T-helper 1 cell treated with Interleukin-12 subunit alpha and Interleukin-12 subunit beta and Interleukin-4 antibody, amounts not matched to agents 30 μg/mL and 1 μg/mL, for 36 hours (primary cell): ENCODE measurements around the gene ACTRT2.

Experiments
- H3K27ac Mint-ChIP-seq: one replicate; pipeline ENCODE4 v1.8.0; 2021; ENCODE audit warnings: mild to moderate bottlenecking, mixed read lengths
- H3K27me3 Mint-ChIP-seq: one replicate; pipeline ENCODE4 v1.8.0; 2021; ENCODE audit warnings: low read depth, mixed read lengths
- H3K36me3 Mint-ChIP-seq: one replicate; pipeline ENCODE4 v1.8.0; 2021; ENCODE audit warnings: low read depth, mixed read lengths
- H3K4me1 Mint-ChIP-seq: one replicate; pipeline ENCODE4 v1.8.0; 2021; ENCODE audit warnings: low read depth, mixed read lengths
- H3K4me3 Mint-ChIP-seq: one replicate; pipeline ENCODE4 v1.8.0; 2021; ENCODE audit warnings: mild to moderate bottlenecking, moderate library complexity, mixed read lengths
- H3K9me3 Mint-ChIP-seq: one replicate; pipeline ENCODE4 v1.8.0; 2021; ENCODE audit warnings: mixed read lengths

The ACTRT2 gene

DNA sequence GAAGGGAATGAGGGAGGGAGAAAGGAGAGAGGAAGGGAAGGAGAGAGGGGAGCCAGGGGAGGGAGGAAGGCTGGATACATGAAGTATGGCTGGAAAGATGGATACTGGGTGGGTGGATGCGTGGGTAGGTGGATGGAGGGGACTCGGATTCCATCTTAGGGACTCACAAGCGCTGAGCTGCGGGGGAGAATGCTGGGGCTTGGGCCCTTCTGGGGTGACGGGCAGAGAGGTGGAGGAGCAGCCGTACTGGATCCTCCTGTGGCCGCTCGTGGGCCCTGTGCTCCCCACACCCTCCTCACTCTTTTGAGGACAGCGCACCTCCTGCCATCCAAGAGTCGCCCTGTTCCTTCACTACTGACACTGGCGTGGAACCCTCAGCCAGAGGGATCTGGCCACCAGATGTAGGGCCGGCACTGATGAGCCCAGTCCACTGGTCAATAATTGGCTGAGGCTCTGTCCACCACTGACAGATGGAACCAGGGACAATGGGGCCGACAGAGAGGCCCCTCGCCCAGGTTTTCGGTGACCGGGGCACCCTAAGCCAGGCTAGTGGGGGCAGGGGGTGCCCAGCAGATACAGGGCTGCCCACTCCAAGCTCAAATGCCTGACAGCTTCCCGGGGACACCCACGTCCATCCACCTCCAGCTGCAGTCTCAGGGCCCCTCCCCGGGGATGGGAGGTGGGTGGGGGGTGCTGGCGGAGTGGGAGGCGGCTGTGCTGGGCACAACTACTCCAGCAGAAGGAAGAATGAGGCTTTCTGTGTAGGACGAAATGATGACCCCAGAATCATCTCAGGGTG, 4.4 kb upstream of the ACTRT2 start:
- Mint-ChIP-seq H3K4me1 (no peaks in the 10 kb centered on the region), H3K36me3 (no peaks in the 10 kb centered on the region), H3K9me3 (no peaks in the 10 kb centered on the region), H3K27me3 (no peaks in the 10 kb centered on the region), H3K27ac (no peak overlapping the region), H3K4me3 (no peak overlapping the region)

DNA sequence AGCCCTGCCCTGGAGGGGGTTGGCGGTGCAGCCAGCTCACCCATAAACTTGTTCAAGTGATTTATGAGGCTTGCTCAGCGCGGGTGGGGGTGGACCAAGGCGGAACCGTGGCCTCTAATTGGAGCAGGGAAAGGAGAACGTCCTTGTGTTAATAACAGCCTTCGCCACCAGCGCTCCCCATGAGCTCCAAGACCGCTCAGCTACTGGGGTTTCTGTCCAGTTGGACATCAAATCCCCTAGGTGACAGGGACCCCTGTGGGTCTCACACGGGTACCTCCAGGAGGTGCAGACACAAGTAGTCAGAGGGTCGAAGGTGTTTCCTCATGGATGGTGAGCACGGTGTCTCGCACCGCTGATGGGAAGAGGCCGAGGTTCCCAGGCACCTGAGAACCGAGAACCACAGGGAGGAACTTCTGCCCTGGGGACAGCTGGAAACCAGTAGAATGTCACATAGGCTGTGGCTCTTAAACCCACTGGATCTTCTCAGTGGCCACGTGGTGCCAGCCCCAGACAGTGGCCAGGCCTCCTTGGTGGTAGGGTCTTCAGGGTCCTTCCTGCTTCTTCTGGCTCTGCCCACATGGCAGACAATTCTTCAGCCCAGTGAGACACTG, 3.7 kb upstream of the ACTRT2 start:
- Mint-ChIP-seq H3K27ac (no peak overlapping the region), H3K4me3 (no peak overlapping the region), H3K36me3 (no peaks in the 10 kb centered on the region), H3K27me3 (no peaks in the 10 kb centered on the region), H3K9me3 (no peaks in the 10 kb centered on the region), H3K4me1 (no peaks in the 10 kb centered on the region)

DNA sequence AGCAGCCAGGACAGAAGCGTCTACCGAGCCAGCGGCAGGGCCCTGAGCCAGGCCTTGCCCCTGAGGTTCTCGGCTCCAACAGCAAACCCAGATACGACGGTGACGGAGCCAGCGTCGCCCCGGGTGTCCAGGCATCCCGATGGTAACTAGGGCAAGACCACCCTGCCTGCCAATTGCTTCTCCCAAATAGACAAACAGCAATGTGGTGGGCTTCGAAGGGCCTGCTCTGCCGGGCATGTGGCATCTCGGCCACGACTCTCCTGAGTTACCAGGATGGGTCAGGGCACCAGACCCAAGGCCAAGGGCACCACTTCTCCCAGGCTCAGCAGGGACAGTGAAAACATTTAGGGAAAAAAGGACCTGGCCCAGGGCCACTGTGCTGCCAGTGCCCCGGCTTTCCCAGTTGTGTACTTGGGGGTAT, 3.2 kb upstream of the ACTRT2 start:
- Mint-ChIP-seq H3K36me3 (no peaks in the 10 kb centered on the region), H3K4me1 (no peaks in the 10 kb centered on the region), H3K9me3 (no peaks in the 10 kb centered on the region), H3K27ac (no peak overlapping the region), H3K4me3 (no peak overlapping the region), H3K27me3 (no peaks in the 10 kb centered on the region)

DNA sequence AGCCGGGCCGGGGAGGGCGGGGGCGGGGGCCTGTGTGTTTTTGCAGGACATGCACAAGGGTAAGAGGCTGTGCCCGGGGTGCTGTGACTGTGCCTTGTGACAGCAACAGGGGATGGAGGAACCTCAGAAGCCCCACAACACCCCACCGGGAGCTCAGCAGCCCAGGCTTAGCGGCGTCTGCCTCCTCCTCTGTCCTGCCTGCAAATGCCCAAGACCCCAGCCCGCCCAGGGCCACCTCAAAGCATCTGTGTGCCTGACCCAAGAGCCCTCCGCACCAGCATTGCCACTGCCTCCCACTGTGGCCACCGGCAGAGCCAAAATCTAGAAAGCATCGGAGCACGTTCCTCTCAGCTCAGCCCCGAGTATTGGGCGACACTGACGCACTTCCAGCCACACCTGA, 2.7 kb upstream of the ACTRT2 start:
- no peaks in the 10 kb centered on the region for H3K4me1 Mint-ChIP-seq
- H3K9me3 Mint-ChIP-seq: no peaks in the 10 kb centered on the region
- H3K36me3 Mint-ChIP-seq: no peaks in the 10 kb centered on the region
- no peak overlapping the region for H3K4me3 Mint-ChIP-seq
- no peaks in the 10 kb centered on the region for H3K27me3 Mint-ChIP-seq
- no peak overlapping the region for H3K27ac Mint-ChIP-seq

DNA sequence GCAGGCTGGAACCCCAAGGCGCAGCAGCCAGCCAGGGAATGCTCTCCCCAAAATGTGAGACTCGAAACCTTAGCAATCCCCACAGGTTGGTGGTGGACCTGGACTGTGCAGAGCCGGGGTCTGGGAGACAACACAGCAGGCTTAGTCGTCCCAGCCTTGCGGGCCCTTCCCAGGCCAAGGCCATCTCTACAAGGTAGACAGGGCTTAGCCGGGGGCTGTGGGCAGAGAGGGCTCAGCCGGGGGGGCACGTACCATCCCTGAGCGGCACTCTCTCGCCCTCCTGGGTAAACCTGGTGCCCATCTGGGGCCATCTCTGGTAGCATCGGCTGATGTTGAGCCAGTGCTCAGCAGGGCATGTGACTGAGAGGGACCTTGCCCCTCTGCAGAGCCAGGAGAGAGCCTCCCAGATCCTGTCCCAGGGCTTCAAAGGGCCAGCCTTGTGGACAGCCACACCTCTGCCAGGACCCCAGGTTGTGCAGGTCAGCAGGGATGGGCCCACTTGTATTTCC, 2.2 kb upstream of the ACTRT2 start:
- Mint-ChIP-seq H3K4me1 (no peaks in the 10 kb centered on the region), H3K4me3 (no peak overlapping the region), H3K9me3 (no peaks in the 10 kb centered on the region), H3K36me3 (no peaks in the 10 kb centered on the region), H3K27ac (no peak overlapping the region), H3K27me3 (no peaks in the 10 kb centered on the region)

DNA sequence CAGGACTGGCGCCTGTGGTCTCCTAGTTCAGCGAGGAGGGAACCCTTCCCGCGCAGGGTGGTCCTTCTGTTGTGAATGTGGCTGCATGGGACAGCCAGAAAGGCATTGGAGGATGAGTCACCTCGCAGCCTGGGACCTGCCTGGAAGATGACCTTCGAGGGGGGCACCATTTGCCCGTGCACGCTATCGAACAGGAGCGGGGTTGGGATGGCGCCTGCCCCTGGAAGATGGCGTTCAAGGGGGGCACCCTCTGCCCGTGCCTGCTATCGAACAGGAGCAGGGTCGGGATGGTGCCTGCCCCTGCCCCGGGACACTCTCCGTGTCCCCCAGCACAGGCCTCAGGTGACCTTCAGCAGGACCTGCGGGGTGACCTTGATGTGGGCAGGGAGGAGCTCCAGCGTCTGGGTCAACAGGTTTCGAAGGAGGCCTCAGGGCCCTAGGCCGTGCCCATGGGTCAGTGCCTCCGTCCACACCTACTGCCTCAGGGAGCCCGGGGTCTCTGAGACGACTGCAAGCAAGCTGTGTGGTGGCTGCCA, 1.7 kb upstream of the ACTRT2 start:
- Mint-ChIP-seq H3K9me3 (no peaks in the 10 kb centered on the region), H3K36me3 (no peaks in the 10 kb centered on the region), H3K27ac (no peak overlapping the region)

DNA sequence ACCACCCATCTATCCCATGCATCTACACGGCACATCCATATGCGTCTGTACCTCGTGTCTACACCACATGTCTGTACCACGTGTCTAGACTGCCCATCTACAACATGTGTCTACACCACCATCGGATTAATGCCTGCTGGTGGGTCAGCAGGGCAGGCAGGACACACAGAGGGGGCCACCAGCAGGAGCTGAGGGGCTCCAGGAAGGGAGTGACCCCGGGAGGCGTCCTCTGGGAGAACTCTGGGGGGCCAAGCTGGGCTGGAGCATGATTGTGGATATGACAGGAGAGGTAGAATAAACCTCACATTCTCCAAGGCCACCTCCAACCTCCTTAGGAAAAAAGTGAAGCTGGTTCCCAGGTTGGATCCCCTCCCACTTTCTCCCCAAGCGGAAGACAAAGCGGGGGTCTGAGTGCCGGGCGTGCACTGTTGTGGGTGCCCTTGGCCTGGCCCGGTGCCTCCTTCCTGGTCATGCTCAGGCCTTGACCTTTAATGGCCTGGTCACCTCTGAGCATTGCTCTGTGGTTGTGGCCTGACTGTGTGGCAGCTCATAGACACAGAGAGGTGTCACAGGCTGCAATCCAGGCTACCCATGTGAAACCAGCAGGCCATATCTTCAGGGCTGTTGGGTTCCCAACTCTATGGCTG, 881 bp upstream of the ACTRT2 start:
- Mint-ChIP-seq H3K27ac (no peak overlapping the region), H3K27me3 (no peaks in the 10 kb centered on the region), H3K36me3 (no peaks in the 10 kb centered on the region), H3K4me3 (no peak overlapping the region), H3K9me3 (no peaks in the 10 kb centered on the region), H3K4me1 (no peaks in the 10 kb centered on the region)

More for the DNA sequence above, 1.7 kb upstream of the ACTRT2 start:
- no peaks in the 10 kb centered on the region for H3K4me1 Mint-ChIP-seq
- no peaks in the 10 kb centered on the region for H3K27me3 Mint-ChIP-seq
- H3K4me3 Mint-ChIP-seq: no peak overlapping the region

DNA sequence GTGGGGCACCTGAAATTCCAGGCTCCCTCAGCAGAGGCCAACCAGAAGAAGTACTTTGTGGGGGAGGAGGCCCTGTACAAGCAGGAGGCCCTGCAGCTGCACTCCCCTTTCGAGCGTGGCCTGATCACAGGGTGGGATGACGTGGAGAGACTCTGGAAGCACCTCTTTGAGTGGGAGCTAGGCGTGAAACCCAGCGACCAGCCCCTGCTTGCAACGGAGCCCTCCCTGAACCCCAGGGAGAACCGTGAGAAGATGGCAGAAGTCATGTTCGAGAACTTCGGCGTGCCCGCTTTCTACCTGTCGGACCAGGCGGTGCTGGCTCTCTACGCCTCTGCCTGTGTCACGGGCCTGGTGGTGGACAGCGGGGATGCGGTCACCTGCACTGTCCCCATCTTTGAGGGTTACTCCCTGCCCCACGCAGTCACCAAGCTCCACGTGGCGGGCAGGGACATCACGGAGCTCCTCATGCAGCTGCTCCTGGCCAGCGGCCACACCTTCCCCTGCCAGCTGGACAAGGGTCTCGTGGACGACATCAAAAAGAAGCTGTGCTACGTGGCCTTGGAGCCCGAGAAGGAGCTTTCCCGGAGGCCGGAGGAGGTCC, 634 bp downstream of the ACTRT2 start:
- no peaks in the 10 kb centered on the region for H3K27me3 Mint-ChIP-seq
- no peaks in the 10 kb centered on the region for H3K9me3 Mint-ChIP-seq
- no peaks in the 10 kb centered on the region for H3K4me1 Mint-ChIP-seq
- H3K27ac Mint-ChIP-seq: no peak overlapping the region
- no peak overlapping the region for H3K4me3 Mint-ChIP-seq
- no peaks in the 10 kb centered on the region for H3K36me3 Mint-ChIP-seq

DNA sequence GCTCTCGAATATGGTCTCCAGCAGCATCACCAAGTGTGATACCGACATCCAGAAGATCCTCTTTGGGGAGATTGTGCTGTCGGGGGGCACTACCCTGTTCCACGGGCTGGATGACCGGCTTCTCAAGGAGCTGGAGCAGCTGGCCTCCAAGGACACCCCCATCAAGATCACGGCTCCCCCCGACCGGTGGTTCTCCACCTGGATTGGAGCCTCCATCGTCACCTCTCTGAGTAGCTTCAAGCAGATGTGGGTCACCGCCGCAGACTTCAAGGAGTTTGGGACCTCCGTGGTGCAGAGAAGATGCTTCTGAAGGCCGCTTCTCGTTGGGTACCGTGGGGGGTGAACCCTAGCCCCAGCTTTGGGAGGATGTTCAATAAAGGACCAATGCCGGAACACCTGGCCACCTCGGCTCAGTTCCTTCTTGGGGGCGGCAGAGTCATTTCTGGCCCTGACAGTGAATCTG, 1.3 kb downstream of the ACTRT2 start:
- H3K36me3 Mint-ChIP-seq: no peaks in the 10 kb centered on the region
- H3K27ac Mint-ChIP-seq: no peak overlapping the region
- H3K4me1 Mint-ChIP-seq: no peaks in the 10 kb centered on the region
- H3K9me3 Mint-ChIP-seq: no peaks in the 10 kb centered on the region
- no peaks in the 10 kb centered on the region for H3K27me3 Mint-ChIP-seq
- no peak overlapping the region for H3K4me3 Mint-ChIP-seq

DNA sequence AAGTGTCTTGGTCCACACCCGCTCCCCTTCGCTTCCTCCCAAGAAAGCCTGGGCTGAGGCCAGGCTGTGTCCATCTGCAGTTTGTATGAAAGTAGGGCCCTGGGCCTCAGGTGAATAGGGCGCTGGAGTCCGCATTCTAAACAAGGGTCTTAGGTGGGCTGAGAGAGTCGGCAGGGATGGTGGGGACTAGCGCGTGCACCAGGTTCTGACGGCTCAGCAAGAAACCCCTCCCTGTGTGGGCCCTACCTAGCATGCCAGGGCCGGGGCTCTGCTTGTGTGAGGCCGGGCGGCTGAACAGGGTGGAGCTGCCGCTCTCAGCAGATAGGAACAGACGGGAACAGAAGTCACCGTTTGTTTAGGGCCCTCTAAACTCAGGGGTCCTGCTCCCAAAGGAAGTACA, 1.7 kb downstream of the ACTRT2 start:
- H3K9me3 Mint-ChIP-seq: no peaks in the 10 kb centered on the region
- no peaks in the 10 kb centered on the region for H3K4me1 Mint-ChIP-seq
- no peak overlapping the region for H3K27ac Mint-ChIP-seq
- H3K27me3 Mint-ChIP-seq: no peaks in the 10 kb centered on the region
- H3K4me3 Mint-ChIP-seq: no peak overlapping the region
- no peaks in the 10 kb centered on the region for H3K36me3 Mint-ChIP-seq

DNA sequence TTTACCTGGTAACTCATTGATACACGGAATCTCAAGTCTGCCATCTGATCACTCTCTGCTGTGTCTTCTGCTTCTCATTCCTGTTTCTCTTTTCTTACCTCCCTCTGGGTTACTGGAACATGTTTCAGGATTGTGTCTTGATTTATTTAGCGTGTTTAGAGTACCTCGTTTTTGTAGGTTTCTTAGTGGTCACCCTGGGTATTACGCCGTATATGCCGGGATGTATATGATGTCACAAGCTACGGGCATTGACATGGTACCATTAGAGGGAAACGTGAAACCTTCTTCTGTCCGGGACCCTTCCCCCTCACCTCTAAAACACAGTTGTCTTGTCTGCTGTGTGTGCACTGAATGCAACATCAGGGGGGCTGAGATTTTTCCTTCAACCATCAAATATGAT, 2.8 kb downstream of the ACTRT2 start:
- Mint-ChIP-seq H3K4me3 (no peak overlapping the region), H3K4me1 (no peaks in the 10 kb centered on the region), H3K27ac (no peak overlapping the region), H3K36me3 (no peaks in the 10 kb centered on the region), H3K27me3 (no peaks in the 10 kb centered on the region), H3K9me3 (no peaks in the 10 kb centered on the region)

DNA sequence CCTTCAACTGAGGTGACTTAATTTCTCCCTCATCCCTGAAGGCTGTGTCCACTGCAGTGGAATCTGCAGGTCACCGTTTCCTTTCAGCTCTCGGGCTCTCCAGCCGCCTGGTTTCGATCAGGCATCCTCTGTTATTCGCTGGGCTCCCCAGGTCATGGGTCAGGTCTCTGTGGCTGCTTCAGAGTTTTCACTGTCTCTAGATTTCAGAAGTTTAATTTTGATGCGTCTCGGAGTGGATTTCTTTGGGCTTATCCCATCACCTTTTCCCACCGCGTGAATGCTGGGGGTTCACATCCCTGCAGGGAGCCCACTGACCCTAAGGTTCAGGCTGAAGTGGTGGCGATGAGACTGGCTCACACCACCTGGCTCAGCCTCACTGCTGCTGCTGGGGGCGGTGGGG, 3.3 kb downstream of the ACTRT2 start:
- no peaks in the 10 kb centered on the region for H3K4me1 Mint-ChIP-seq
- no peaks in the 10 kb centered on the region for H3K9me3 Mint-ChIP-seq
- H3K27me3 Mint-ChIP-seq: no peaks in the 10 kb centered on the region
- H3K27ac Mint-ChIP-seq: no peak overlapping the region
- H3K36me3 Mint-ChIP-seq: no peaks in the 10 kb centered on the region
- H3K4me3 Mint-ChIP-seq: no peak overlapping the region

DNA sequence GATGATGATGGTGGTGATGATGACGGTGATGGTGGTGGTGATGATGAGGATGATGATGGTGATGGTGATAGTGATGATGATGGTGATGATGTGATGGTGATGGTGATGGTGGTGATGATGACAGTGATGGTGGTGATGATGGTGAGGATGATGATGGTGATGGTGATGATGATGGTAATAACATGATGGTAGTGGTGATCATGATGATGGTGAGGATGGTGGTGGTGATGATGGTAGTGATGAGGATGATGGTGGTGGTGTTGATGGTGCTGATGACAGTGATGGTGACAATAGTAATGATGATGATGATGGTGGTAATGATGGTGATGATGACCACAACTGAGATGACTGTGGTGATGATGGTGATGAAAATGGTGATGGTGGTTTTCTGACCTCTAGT, 4.9 kb downstream of the ACTRT2 start:
- Mint-ChIP-seq H3K36me3 (no peaks in the 10 kb centered on the region), H3K4me3 (no peak overlapping the region), H3K27me3 (no peaks in the 10 kb centered on the region), H3K27ac (no peak overlapping the region), H3K9me3 (no peaks in the 10 kb centered on the region), H3K4me1 (no peaks in the 10 kb centered on the region)

DNA sequence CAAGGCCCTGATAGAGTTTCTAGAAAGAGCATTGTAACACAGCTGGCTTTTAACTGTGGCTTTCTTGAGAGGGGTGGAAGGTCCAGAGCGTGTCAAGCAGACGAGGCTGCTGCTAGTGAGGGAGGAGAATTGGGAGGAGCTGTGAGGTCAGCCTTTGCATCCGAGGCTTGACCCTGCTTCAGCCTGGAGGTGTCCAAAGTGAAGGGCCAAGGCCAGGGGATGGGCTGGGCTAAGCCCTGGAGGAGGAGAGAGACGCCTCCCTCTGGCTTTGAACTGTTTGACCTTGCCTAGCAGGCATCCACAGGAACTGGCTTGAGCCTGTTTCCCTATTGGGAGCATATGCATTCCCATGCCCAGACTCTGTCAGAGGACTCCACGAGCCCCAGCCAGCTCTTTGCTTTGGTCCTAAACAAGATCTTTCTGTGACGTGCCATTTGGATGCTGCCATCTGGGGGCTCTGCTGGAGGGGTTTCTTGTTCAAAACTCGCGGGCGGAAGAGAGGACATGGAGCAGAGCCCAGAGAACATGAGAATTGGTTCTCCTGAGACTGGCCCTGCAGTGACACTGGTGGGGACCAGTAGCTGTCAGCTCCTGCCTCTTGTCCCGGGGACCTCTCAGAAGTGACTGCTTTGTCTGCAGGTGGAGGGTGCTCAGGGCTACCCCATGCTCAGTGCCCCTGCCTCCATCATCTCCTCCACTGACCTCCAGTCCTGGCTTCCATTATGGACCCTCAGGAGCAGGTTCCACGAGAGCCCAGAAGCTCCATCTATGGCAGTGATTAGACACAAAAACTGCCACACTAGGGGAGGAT, 5.5 kb downstream of the ACTRT2 start:
- Mint-ChIP-seq H3K27me3 (no peaks in the 10 kb centered on the region), H3K9me3 (no peaks in the 10 kb centered on the region), H3K36me3 (no peaks in the 10 kb centered on the region), H3K4me1 (no peaks in the 10 kb centered on the region), H3K4me3 (no peak overlapping the region), H3K27ac (no peak overlapping the region)
